Adrenal gland (tissue), 12 donors: ENCODE measurements around the gene MKLN1. TPM values are rescaled to one million over a fixed set of nuclear protein-coding genes. Genes with fewer than 3 reads are reported as not detected.

Source experiments
- DNase-seq, 7 donors: peaks; one replicate each; pipeline ENCODE4 v3.0.0-alpha.2; 2019 to 2020
- H3K27ac ChIP-seq, 5 donors: fragments of 200-600 bp; sonication (generic) in 4 of 5; 1 replicate in 3 of 5; 2 replicates in 2 of 5; pipeline versions ENCODE4 v1.5.1 to v1.8.0; 2016 to 2020; ENCODE audit warnings: mild to moderate bottlenecking in 1 of 5
- H3K27me3 ChIP-seq: fragments of 200-600 bp; 2 replicates; pipeline ENCODE4 v1.8.0; 2021
- H3K36me3 ChIP-seq, 2 donors: fragments of 200-600 bp; replicated peaks in 1 of 2; 1 replicate in 1 of 2; 2 replicates in 1 of 2; pipeline versions ENCODE4 v1.5.1 to v1.8.0; 2018 to 2022
- H3K4me1 ChIP-seq, 2 donors: fragments of 200-600 bp; replicated peaks in 1 of 2; 1 replicate in 1 of 2; 2 replicates in 1 of 2; pipeline versions ENCODE4 v1.5.1 to v1.8.0; 2018 to 2021
- H3K4me3 ChIP-seq, 4 donors: fragments of 200-600 bp; sonication (generic) in 3 of 4; one replicate each; pipeline ENCODE4 v1.5.1; 2016 to 2018
- H3K9me3 ChIP-seq, 3 donors: fragments of 200-600 bp; sonication (generic) in 1 of 3; replicated peaks in 1 of 3; 1 replicate in 2 of 3; 2 replicates in 1 of 3; pipeline versions ENCODE4 v1.5.1 to v1.8.0; 2016 to 2021
- POLR2A ChIP-seq, 2 donors: fragments of 450-650 bp; IDR thresholded peaks; one replicate each; pipeline ENCODE4 v1.6.1; 2017; ENCODE audit warnings: antibody characterized with exemption in 2 of 2, mild to moderate bottlenecking in 2 of 2, moderate library complexity in 1 of 2
- WGBS, 4 donors: extraction: QIAGEN DNeasy Blood & Tissue Kit in 2 of 4; methylation state at CpG; one replicate each; pipeline versions ENCODE4 v1.1.5 to v1.1.7; 2013 to 2017; 5-methylcytosine and 5-hydroxymethylcytosine counted together
- intact Hi-C, 2 donors: fragments of 100-400 bp; cut with DNase I; formaldehyde crosslinking; loops; one replicate each; pipeline versions ENCODE4 v1.14.1 to v1.15.0; 2022 to 2023
- polyA plus RNA-seq, 3 donors: library from polyadenylated mRNA; stranded (reverse); fragments of 200-250 nt in 2 of 3; fragments of 350-450 nt in 1 of 3; fragmentation: Illumina TruSeq in 1 of 3; extraction: RNeasy Lipid Tissue Mini Kit (QIAGEN cat#74804) in 1 of 3; gene quantifications; one replicate each; pipeline ENCODE4 v1.2.3, GENCODE V29; 2013 to 2014
- total RNA-seq, 9 donors: library from RNA; depleted of rRNA in 4 of 9; stranded (reverse); fragments of >200 nt in 4 of 9; fragments of 120-200 nt in 1 of 9; fragmentation: NEBNext Ultra II Directional in 1 of 9; extraction: Animal tissue kit (Norgen Biotek cat#: 25700) in 1 of 9; gene quantifications; one replicate each; pipeline versions ENCODE4 v1.1.0 to v1.2.4, GENCODE V29; 2013 to 2023
- TF ChIP-seq, protein P1 (sequence below), 6 experiments: fragments of 450-650 bp in 4 of 6; fragments of 200-600 bp in 2 of 6; sonication (generic) in 1 of 6; IDR thresholded peaks; 1 replicate in 5 of 6; 2 replicates in 1 of 6; pipeline versions ENCODE4 v1.5.1 to v1.8.0; 2016 to 2021; ENCODE audit warnings: antibody characterized with exemption in 6 of 6, mild to moderate bottlenecking in 2 of 6, moderate library complexity in 1 of 6
- donor health status: healthy with polysubstance abuse.
- donor health status: Bipolar disorder and iron deficiency.
- donor health status: DM: yes; HTN: yes; CAD: no.
- donor health status: DM: no; HTN: no; CAD: no.
- donor health status: DM: no; HTN: no; CAD: no.
- donor health status: DM: yes; HTN: yes; CAD: no.

The MKLN1 gene
- total and polyA plus RNA-seq, 12 donors = 20.7 to 81.2 (median 55.2) TPM

DNA sequence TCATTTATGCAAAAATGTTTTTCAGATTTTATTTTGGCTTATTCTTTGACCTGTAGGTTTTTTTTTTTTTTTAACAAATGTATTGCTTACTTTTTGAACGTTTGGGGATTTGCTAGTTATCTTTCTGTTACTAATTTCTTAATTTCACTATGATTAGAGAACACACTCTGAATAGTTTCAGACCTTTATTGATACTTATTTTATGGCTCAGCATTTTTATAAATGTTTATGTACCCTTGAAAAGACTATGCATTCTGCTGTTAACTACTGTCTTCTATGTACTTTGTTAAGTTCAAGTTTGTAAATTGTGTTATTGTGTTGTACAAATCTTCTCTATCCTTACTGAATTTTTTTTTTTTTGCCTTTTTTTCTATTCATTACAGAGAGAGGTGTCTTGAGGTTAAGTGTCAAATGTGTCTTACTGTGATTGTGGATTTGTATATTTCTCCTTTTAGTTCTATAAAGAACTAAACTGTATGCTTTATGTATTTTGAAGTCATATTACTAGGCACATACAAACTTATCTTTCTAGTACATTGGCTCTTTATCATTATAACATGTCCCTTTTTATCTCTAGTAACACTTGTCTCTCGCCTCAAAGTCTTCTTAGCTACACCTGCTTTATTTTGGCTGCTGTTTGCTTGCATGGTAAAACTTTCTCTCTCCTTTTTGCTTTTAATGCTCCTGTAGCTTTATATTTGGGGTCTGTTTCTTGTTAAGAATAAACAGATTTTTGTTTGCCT is 8.1 kb downstream of the MKLN1 start:
- no peaks in the 10 kb centered on the region for H3K27me3 ChIP-seq
- intact Hi-C loops = no loop called here
- no peak overlapping the region for H3K4me3 ChIP-seq
- 67 to 78% (median 71%) methylated on average over 2 of the region's 2 CpGs for WGBS, 4 donors
- DNase-seq = no peak
- H3K27ac ChIP-seq = no peak overlapping the region
- peaks cover 0 to 17% (median 0%) of the 10 kb centered on the region in 3 donors for H3K9me3 ChIP-seq
- TF ChIP-seq POLR2A (IDR thresholded peaks at IDR 0.05) = no peak
- TF ChIP-seq, protein P1, sequence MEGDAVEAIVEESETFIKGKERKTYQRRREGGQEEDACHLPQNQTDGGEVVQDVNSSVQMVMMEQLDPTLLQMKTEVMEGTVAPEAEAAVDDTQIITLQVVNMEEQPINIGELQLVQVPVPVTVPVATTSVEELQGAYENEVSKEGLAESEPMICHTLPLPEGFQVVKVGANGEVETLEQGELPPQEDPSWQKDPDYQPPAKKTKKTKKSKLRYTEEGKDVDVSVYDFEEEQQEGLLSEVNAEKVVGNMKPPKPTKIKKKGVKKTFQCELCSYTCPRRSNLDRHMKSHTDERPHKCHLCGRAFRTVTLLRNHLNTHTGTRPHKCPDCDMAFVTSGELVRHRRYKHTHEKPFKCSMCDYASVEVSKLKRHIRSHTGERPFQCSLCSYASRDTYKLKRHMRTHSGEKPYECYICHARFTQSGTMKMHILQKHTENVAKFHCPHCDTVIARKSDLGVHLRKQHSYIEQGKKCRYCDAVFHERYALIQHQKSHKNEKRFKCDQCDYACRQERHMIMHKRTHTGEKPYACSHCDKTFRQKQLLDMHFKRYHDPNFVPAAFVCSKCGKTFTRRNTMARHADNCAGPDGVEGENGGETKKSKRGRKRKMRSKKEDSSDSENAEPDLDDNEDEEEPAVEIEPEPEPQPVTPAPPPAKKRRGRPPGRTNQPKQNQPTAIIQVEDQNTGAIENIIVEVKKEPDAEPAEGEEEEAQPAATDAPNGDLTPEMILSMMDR (IDR thresholded peaks at IDR 0.05) = no peak
- H3K36me3 ChIP-seq = no peaks in the 10 kb centered on the region
- peaks cover 5 to 29% of the 10 kb centered on the region in 2 donors for H3K4me1 ChIP-seq

DNA sequence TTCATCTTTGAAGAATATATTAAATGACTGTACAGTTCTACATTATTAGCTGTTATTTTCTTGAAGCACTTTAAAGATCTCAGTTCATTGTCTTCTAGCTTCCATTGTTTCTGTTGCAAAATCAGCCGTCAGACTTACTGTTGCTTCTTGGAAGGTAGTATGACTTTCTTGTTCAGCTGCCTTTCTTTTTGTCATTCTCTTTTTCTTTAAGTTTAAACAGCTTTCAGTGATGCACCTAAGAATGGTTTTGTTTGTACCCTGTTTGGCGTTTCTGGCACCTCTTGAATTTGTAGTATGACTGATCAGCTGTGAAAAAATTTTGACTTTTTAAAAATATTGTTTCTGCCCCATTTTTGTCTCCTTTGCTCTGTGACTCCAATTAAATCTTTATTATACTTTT is 9.3 kb downstream of the MKLN1 start:
- intact Hi-C loops = no loop called here
- TF ChIP-seq POLR2A (IDR thresholded peaks at IDR 0.05) = no peak
- TF ChIP-seq, protein P1 (IDR thresholded peaks at IDR 0.05) = no peak
- Histone ChIP-seq H3K27me3 (no peaks in the 10 kb centered on the region), H3K27ac (no peak overlapping the region), H3K4me1 (peaks cover 5 to 18% of the 10 kb centered on the region in 2 donors), H3K9me3 (peaks cover 0 to 17% (median 0%) of the 10 kb centered on the region in 3 donors), H3K4me3 (no peak overlapping the region), H3K36me3 (no peaks in the 10 kb centered on the region)
- WGBS, 4 donors = 90 to 97% (median 96%) methylated on average over 2 of the region's 2 CpGs
- no peak for DNase-seq

DNA sequence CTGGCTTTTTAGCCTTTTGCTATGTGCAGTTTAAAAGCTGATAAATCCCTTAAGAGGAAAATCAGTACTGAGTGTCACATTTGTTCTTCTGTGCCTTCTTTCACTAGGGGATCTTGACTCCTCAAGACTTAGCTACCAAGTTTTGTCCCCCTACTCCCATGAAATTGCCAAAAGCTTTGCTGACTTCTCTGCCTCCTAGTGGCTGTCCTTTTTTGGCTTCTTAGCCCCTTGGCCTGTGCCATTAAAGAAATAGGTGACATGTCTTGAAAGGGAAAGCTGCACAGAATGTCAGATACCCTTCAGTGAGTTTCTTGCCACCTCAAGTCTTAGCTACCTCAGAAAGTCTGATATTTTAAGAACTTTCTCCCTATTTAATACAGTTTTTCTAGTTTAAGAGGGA is 10.5 kb downstream of the MKLN1 start:
- peaks cover 5 to 15% of the 10 kb centered on the region in 2 donors for H3K4me1 ChIP-seq
- no peak for DNase-seq
- no peak overlapping the region for H3K4me3 ChIP-seq
- H3K9me3 ChIP-seq = peaks cover 0 to 17% (median 0%) of the 10 kb centered on the region in 3 donors
- TF ChIP-seq, protein P1 (IDR thresholded peaks at IDR 0.05) = no peak
- TF ChIP-seq POLR2A (IDR thresholded peaks at IDR 0.05) = no peak
- H3K27ac ChIP-seq = no peak overlapping the region
- no peaks in the 10 kb centered on the region for H3K27me3 ChIP-seq
- intact Hi-C loops = no loop called here
- no peaks in the 10 kb centered on the region for H3K36me3 ChIP-seq

DNA sequence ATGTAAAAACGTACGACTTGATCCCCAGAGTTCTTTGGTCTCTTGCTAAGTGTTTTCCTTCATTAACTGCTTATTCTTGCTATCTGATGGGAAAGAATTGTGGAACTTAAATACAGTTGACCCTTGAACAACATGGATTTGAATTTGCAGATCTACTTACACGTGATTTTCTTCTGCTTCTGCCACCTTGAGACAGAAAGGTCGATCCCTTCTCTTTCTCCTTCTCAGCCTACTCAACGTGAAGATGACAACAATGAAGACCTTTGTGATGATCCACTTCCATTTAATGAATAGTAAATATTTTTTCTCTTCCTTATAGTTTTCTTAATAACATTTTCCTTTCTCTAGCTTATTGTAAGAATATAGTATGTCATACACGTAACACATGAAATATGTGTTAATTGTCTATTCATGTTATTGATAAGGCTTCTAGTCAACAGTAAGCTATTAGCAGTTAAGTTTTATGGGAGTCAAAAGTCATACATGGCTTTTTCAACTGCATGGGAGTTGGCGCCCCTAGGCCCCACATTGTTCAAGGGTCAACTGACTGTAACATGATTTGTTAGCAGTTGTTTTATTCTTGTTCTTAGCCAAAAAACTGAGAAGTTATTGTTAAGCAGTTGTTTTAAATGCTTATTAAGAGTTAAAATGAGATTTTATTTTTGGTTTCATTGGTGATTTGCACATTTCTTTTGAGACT is 11.2 kb downstream of the MKLN1 start:
- no peak for DNase-seq
- no peaks in the 10 kb centered on the region for H3K27me3 ChIP-seq
- H3K27ac ChIP-seq = no peak overlapping the region
- H3K4me3 ChIP-seq = no peak overlapping the region
- no peaks in the 10 kb centered on the region for H3K36me3 ChIP-seq
- intact Hi-C loops = no loop called here
- H3K4me1 ChIP-seq = peaks cover 5 to 20% of the 10 kb centered on the region in 2 donors
- WGBS, 4 donors = 79 to 80% (median 80%) methylated on average over 7 of the region's 7 CpGs
- peaks cover 0 to 17% (median 0%) of the 10 kb centered on the region in 3 donors for H3K9me3 ChIP-seq
- no peak for TF ChIP-seq POLR2A (IDR thresholded peaks at IDR 0.05)
- TF ChIP-seq, protein P1 (IDR thresholded peaks at IDR 0.05) = no peak
